Effector memory CD4-positive, alpha-beta T cell (primary cell): ENCODE results near the gene BCAR3.
"Not testable (repeated sequence)": the region's sequence is repeated elsewhere in the genome, so short reads cannot be mapped to it uniquely, and the experiment has no call there.

Source experiments
- DNase-seq, 3 donors: peaks; one replicate each; pipeline ENCODE4 v3.0.0-alpha.2; 2020
- H3K27ac ChIP-seq: 2 replicates; pipeline ENCODE4 v1.7.0; 2013; ENCODE audit warnings: mild to moderate bottlenecking, low read length, moderate library complexity; ENCODE audit not compliant: insufficient read depth, poor library complexity, severe bottlenecking
- H3K27me3 ChIP-seq: replicated peaks from 2 replicates; pipeline ENCODE4 v1.7.0; 2013; ENCODE audit warnings: mild to moderate bottlenecking, low read length; ENCODE audit not compliant: insufficient read depth, control insufficient read depth, poor library complexity, severe bottlenecking
- H3K36me3 ChIP-seq: 2 replicates; pipeline ENCODE4 v1.7.0; 2013; ENCODE audit warnings: mild to moderate bottlenecking, low read length, moderate library complexity; ENCODE audit not compliant: control insufficient read depth, insufficient read depth
- H3K4me1 ChIP-seq: 2 replicates; pipeline ENCODE4 v1.7.0; 2013; ENCODE audit warnings: low read length, mild to moderate bottlenecking; ENCODE audit not compliant: control insufficient read depth, insufficient read depth, poor library complexity, severe bottlenecking
- H3K4me3 ChIP-seq: 2 replicates; pipeline ENCODE4 v1.7.0; 2013; ENCODE audit warnings: low read length, low read depth, mild to moderate bottlenecking; ENCODE audit not compliant: insufficient read depth, poor library complexity, severe bottlenecking
- H3K9me3 ChIP-seq: 2 replicates; pipeline ENCODE4 v1.7.0; 2013; ENCODE audit warnings: mild to moderate bottlenecking, low read length, moderate library complexity; ENCODE audit not compliant: control insufficient read depth

The BCAR3 gene

GRCh38 chr1:93661829-93662474 is 19.7 kb downstream of the BCAR3 start:
- Histone ChIP-seq H3K9me3 (no peaks in the 10 kb centered on the region), H3K4me3 (no peak overlapping the region), H3K27me3 (no peaks in the 10 kb centered on the region), H3K4me1 (no peaks in the 10 kb centered on the region), H3K27ac (no peak overlapping the region), H3K36me3 (no peaks in the 10 kb centered on the region)
- DNase-seq: no peak

GRCh38 chr1:93661341-93661740 is 20.3 kb downstream of the BCAR3 start:
- DNase-seq, H3K4me3 ChIP-seq, H3K9me3 ChIP-seq, H3K27me3 ChIP-seq, H3K36me3 ChIP-seq, H3K27ac ChIP-seq, H3K4me1 ChIP-seq: not testable (repeated sequence)

DNA sequence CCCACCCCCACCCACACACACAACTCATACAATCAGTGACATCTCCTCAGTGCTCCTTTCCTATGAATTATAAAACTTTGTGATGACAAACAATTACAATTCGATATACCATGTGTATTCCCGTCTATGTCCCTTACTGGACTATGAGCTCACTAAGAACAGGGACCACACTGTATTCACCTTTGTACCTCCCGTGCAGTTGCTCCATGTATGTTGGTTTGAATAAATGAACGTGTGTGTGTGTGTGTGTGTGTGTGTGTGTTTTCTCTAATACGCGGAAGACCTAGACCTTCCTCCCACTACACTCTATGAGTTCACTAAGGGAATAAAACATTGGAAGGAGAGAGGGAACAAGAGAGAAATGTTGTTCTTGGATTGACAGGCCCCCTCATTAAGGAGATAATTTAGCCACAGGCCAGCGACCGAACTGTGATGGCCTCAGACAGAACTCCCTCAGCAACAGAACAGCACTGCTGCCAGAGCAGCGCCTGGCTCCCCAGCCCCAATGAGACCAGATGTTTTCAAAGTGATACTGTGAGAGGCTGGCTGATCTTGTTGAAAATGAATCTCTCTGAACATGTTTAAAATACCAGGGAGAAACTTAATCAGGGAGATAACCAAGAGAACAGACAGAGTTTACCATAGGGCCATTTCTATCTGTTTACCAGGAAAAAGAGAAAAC is 21.7 kb downstream of the BCAR3 start:
- Histone ChIP-seq H3K36me3 (no peaks in the 10 kb centered on the region), H3K9me3 (no peaks in the 10 kb centered on the region), H3K4me1 (no peaks in the 10 kb centered on the region), H3K27me3 (no peaks in the 10 kb centered on the region), H3K4me3 (no peak overlapping the region), H3K27ac (no peak overlapping the region)
- DNase-seq: no peak

DNA sequence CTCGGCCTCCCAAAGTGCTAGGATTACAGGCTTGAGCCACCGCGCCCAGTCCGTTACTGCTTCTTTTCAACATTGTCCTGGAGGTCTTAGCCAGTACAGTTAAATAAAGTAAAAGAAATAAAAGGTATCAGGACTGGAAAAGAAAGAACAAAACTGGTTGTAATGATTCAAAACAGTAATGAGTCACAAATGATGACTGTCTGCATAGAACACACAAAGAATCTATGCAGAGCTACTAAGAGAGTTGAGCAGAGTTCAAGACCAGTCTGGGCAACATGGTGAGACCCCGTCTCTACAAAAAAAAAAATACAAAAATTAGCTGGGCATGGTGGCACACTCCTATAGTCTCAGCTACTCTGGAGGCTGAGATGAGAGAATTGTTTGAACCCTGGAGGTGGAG is 23.4 kb downstream of the BCAR3 start:
- no peak for DNase-seq
- H3K4me3 ChIP-seq: no peak overlapping the region
- no peaks in the 10 kb centered on the region for H3K4me1 ChIP-seq
- no peaks in the 10 kb centered on the region for H3K27me3 ChIP-seq
- H3K27ac ChIP-seq: no peak overlapping the region
- no peaks in the 10 kb centered on the region for H3K9me3 ChIP-seq
- no peaks in the 10 kb centered on the region for H3K36me3 ChIP-seq

DNA sequence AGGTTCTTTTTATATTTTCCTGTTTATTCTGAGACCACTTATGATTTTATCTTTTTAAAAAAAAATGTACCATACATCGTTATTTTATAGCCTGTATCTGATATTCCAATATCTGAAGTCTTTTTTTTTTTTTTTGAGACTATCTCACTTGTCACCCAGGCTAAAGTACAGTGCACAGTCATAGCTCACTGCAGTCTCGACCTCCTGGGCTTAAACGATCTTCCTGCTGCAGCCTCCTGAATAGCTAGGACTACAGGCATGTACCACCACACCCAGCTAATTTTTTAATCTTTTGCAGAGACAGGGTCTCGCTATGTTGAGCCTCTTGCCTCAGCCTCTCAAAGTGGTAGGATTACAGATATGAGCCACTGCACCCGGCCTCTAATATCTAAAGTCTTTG is 25.1 kb downstream of the BCAR3 start:
- no peak overlapping the region for H3K4me3 ChIP-seq
- no peak for DNase-seq
- no peaks in the 10 kb centered on the region for H3K36me3 ChIP-seq
- no peaks in the 10 kb centered on the region for H3K4me1 ChIP-seq
- no peaks in the 10 kb centered on the region for H3K27me3 ChIP-seq
- H3K9me3 ChIP-seq: no peaks in the 10 kb centered on the region
- no peak overlapping the region for H3K27ac ChIP-seq

GRCh38 chr1:93653656-93654055 is 28.0 kb downstream of the BCAR3 start:
- DNase-seq: no peak
- no peaks in the 10 kb centered on the region for H3K27me3 ChIP-seq
- no peaks in the 10 kb centered on the region for H3K36me3 ChIP-seq
- no peaks in the 10 kb centered on the region for H3K4me1 ChIP-seq
- no peaks in the 10 kb centered on the region for H3K9me3 ChIP-seq
- H3K4me3 ChIP-seq: no peak overlapping the region
- no peak overlapping the region for H3K27ac ChIP-seq

- Histone ChIP-seq H3K27ac (no peak overlapping the region), H3K27me3 (no peaks in the 10 kb centered on the region), H3K4me3 (no peak overlapping the region), H3K4me1 (no peaks in the 10 kb centered on the region), H3K9me3 (no peaks in the 10 kb centered on the region), H3K36me3 (no peaks in the 10 kb centered on the region)
- no peak for DNase-seq
Observed at GRCh38 chr1:93652323-93652949, 29.2 kb downstream of the BCAR3 start.

DNA sequence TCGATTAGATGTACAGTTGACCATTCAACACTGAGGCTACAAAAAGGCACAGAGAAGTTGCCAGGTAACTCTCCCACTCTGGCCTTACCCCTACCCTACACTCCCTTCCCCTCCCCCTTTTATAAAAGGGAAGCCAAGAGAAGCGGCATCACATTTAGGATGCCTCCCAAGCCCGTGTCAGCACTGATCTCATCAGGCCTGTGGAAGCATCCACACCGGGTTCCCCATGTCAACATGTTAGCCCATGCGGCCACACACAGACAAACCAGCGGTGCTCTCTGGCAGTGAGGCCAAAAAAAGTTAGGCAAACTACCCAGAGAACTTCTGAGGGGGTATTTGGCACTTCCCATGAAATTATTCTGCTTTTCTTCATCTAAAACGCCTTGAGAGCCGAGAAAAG is 29.9 kb downstream of the BCAR3 start:
- Histone ChIP-seq H3K36me3 (no peaks in the 10 kb centered on the region), H3K27ac (no peak overlapping the region), H3K4me3 (no peak overlapping the region), H3K4me1 (no peaks in the 10 kb centered on the region), H3K9me3 (no peaks in the 10 kb centered on the region), H3K27me3 (no peaks in the 10 kb centered on the region)
- no peak for DNase-seq

DNA sequence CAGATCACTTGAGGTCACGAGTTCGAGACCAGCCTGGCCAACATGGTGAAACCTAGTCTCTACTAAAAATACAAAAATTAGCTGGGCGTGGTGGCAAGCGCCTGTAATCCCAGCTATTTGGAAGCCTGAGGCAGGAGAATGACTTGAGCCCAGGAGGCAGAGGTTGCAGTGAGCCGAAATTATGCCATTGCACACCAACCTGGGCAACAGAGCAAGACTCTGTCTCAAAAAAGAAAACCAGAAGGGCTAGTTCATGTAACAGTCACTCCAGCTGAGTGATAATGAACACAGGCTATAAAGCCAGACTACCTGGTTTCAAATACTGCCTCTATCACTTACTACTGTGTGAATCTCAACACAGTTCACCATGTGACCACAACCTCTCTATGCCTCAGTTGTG is 31.5 kb downstream of the BCAR3 start:
- H3K27ac ChIP-seq, DNase-seq, H3K36me3 ChIP-seq, H3K9me3 ChIP-seq, H3K27me3 ChIP-seq, H3K4me1 ChIP-seq, H3K4me3 ChIP-seq: not testable (repeated sequence)

- no peaks in the 10 kb centered on the region for H3K4me1 ChIP-seq
- H3K27me3 ChIP-seq: no peaks in the 10 kb centered on the region
- H3K9me3 ChIP-seq: no peaks in the 10 kb centered on the region
- no peak overlapping the region for H3K27ac ChIP-seq
- H3K4me3 ChIP-seq: no peak overlapping the region
- DNase-seq: no peak
- H3K36me3 ChIP-seq: no peaks in the 10 kb centered on the region
Observed at GRCh38 chr1:93649231-93649630, 32.4 kb downstream of the BCAR3 start.
